Measurements from ENCODE around the gene CLN3. TPM values are rescaled to one million over a fixed set of nuclear protein-coding genes. Genes with fewer than 3 reads are reported as not detected.
"Not testable (repeated sequence)": the region's sequence is repeated elsewhere in the genome, so short reads cannot be mapped to it uniquely, and the experiment has no call there.

The CLN3 gene
- total RNA-seq, 1 donor from 2014 or later = 79.9 TPM

GRCh38 chr16:28491230-28491969, 474 bp downstream of the CLN3 start:
- TF ChIP-seq CTCF (IDR thresholded peaks at IDR 0.05) = peak; percentile 16
- no peaks in the 10 kb centered on the region for H3K27me3 ChIP-seq (ENCODE audit: low read depth)
- DNase-seq (peak; percentile 70), ATAC-seq (peak; percentile 40 to 57)
- H3K4me3 ChIP-seq = peak overlapping the region; percentile 99
- peaks cover 36% of the 10 kb centered on the region for H3K36me3 ChIP-seq
- H3K4me1 ChIP-seq = peaks cover 33% of the 10 kb centered on the region
- no peaks in the 10 kb centered on the region for H3K9me3 ChIP-seq
- intact Hi-C loops (cut with DNase I) = no loop called here
- H3K27ac ChIP-seq = peak overlapping the region; percentile 98

- DNase-seq = no peak
- no peaks in the 10 kb centered on the region for H3K27me3 ChIP-seq (ENCODE audit: low read depth)
- H3K4me3 ChIP-seq = no peak overlapping the region
- TF ChIP-seq CTCF (IDR thresholded peaks at IDR 0.05) = no peak
- ATAC-seq = no peak
- no peaks in the 10 kb centered on the region for H3K9me3 ChIP-seq
- intact Hi-C loops (cut with DNase I) = no loop called here
- peaks cover 81% of the 10 kb centered on the region for H3K36me3 ChIP-seq
- H3K4me1 ChIP-seq = peaks cover 16% of the 10 kb centered on the region
- no peak overlapping the region for H3K27ac ChIP-seq
Measured at GRCh38 chr16:28486266-28486665, 5.6 kb downstream of the CLN3 start.

- DNase-seq; H3K4me3 ChIP-seq; H3K9me3 ChIP-seq; H3K4me1 ChIP-seq; H3K27me3 ChIP-seq (ENCODE audit: low read depth); ATAC-seq; intact Hi-C loops (cut with DNase I); H3K27ac ChIP-seq: not testable (repeated sequence)
- H3K36me3 ChIP-seq = peaks cover 92% of the 10 kb centered on the region
Measured at GRCh38 chr16:28483361-28483760, 8.5 kb downstream of the CLN3 start.

GRCh38 chr16:28482026-28482425, 9.8 kb downstream of the CLN3 start:
- peaks cover 92% of the 10 kb centered on the region for H3K36me3 ChIP-seq
- no peak overlapping the region for H3K27ac ChIP-seq
- intact Hi-C loops (cut with DNase I) = no loop called here
- no peak for TF ChIP-seq CTCF (IDR thresholded peaks at IDR 0.05)
- no peaks in the 10 kb centered on the region for H3K4me1 ChIP-seq
- H3K27me3 ChIP-seq (ENCODE audit: low read depth) = no peaks in the 10 kb centered on the region
- DNase-seq (no peak), ATAC-seq (no peak)
- H3K4me3 ChIP-seq = no peak overlapping the region
- H3K9me3 ChIP-seq = no peaks in the 10 kb centered on the region

- ATAC-seq (peak in 1 of 2 donors; percentile 34), DNase-seq (no peak)
- peaks cover 98% of the 10 kb centered on the region for H3K36me3 ChIP-seq
- intact Hi-C loops (cut with DNase I) = no loop called here
- TF ChIP-seq CTCF (IDR thresholded peaks at IDR 0.05) = no peak
- no peak overlapping the region for H3K4me3 ChIP-seq
- H3K27ac ChIP-seq = no peak overlapping the region
- no peaks in the 10 kb centered on the region for H3K9me3 ChIP-seq
- H3K27me3 ChIP-seq (ENCODE audit: low read depth) = no peaks in the 10 kb centered on the region
- H3K4me1 ChIP-seq = no peaks in the 10 kb centered on the region
Measured at GRCh38 chr16:28478506-28479180, 13.2 kb downstream of the CLN3 start.

GRCh38 chr16:28477311-28477920, 14.5 kb downstream of the CLN3 start:
- H3K9me3 ChIP-seq = no peaks in the 10 kb centered on the region
- TF ChIP-seq CTCF (IDR thresholded peaks at IDR 0.05) = no peak
- intact Hi-C loops (cut with DNase I) = no loop called here
- no peak overlapping the region for H3K4me3 ChIP-seq
- no peaks in the 10 kb centered on the region for H3K27me3 ChIP-seq (ENCODE audit: low read depth)
- no peaks in the 10 kb centered on the region for H3K4me1 ChIP-seq
- DNase-seq (peak; percentile 29), ATAC-seq (peak in 1 of 2 donors; percentile 25)
- H3K27ac ChIP-seq = no peak overlapping the region
- H3K36me3 ChIP-seq = peaks cover 94% of the 10 kb centered on the region
